ENCODE measurements around the gene CFAP46.

The CFAP46 gene

DNA sequence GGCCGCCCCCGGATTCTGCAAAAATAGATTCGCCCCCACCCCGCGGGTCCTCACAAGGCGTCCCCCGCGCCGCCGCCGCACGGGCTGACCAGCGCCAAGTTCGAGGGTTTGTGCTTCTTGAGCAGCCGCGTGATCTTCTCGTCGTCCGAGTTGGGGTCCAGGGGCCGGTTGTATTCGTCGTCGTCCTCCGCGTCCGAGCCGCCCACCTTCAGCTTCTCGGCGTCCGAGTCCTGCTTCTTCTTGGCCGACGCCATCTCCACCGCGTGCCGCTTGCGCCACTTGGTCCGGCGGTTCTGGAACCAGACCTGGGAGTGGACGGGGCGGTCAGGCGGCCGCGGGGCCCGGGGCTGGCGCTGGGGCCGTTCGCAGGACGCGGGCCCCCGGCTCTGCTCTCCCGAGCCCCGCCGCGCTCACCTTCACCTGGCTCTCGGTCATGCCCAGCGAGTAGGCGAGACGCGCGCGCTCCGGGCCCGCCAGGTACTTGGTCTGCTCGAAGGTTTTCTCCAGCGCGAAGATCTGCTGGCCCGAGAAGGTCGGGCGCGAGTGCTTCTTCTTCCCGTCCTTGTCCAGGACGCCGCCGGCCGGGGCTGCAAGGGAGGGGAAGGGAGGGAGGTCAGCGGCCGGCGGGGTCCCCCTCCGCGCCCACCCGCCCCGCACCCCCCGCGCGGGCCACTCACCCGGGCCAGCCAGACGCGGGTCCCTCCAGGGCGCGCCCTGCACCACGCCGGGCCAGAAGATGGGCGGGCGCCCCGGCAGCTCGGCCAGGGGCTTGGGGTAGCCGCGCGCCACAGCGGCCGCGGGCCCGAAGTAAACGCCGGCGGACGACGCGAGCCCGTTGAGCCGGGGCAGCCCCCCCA lies 157.3 kb downstream of the CFAP46 start:
- no peaks in the 10 kb centered on the region for H3K27me3 ChIP-seq (ENCODE audit: insufficient read depth, low read length, poor library complexity)
- no peak overlapping the region for H3K4me3 ChIP-seq (ENCODE audit: low read depth in 1 of 2, low read length in 2 of 2)

DNA sequence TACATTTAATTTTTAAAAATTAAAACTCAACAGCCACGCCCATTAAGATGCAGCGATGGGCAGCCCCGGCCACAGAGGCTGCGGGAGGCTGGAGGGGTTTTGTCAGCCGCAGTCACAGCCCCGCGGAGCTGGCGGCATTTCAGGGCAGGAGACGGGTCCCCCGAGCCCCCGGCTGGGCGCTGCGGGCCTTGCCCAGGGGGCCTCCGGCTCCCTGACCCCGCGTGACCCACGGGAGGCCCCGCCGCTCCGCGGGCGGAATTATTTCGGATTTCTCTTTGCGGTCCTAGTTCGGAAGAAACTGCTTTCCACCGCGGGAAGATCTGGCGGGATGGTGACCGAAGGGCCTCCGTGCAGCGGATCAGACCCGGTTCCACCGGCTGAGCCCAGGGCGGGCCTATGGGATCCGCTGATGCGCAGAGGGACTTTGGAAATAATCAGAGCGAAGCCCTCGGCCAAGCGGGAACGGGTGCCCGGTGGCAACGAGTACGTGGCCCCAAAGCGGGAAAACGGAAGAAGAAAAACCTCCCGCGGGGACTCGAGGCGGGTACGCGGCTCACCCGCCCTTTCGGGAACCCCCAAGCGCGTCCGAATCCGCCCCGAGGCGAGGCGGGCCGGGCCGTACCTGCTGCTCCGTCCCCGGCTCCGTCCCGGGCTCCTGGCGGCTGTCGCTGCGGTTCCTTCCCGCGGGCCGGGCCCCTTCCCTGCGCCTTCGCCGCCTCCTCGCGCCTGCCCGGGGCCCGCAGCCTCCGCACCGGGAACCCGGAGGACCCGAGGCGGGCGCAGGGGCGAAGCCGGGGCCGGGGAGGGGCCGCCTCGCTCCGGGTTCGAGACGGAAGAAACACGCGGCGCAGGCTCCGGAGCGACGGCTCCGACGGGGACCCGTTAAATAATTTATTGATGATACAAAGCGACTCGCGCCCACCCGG lies 158.2 kb downstream of the CFAP46 start:
- no peak overlapping the region for H3K27ac ChIP-seq (ENCODE audit: low read length)
- H3K4me2 ChIP-seq (ENCODE audit: insufficient read depth, low read length), result no peak overlapping the region
- H3K4me1 ChIP-seq (ENCODE audit: insufficient read depth, low read length), result no peaks in the 10 kb centered on the region
- TF ChIP-seq, protein P1, sequence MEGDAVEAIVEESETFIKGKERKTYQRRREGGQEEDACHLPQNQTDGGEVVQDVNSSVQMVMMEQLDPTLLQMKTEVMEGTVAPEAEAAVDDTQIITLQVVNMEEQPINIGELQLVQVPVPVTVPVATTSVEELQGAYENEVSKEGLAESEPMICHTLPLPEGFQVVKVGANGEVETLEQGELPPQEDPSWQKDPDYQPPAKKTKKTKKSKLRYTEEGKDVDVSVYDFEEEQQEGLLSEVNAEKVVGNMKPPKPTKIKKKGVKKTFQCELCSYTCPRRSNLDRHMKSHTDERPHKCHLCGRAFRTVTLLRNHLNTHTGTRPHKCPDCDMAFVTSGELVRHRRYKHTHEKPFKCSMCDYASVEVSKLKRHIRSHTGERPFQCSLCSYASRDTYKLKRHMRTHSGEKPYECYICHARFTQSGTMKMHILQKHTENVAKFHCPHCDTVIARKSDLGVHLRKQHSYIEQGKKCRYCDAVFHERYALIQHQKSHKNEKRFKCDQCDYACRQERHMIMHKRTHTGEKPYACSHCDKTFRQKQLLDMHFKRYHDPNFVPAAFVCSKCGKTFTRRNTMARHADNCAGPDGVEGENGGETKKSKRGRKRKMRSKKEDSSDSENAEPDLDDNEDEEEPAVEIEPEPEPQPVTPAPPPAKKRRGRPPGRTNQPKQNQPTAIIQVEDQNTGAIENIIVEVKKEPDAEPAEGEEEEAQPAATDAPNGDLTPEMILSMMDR (IDR thresholded peaks at IDR 0.05; ENCODE audit: borderline replicate concordance, extremely low read depth, low read length, poor library complexity, severe bottlenecking), result no peak
- no peak for TF ChIP-seq EZH2 (IDR thresholded peaks at IDR 0.05; ENCODE audit: borderline replicate concordance, low read depth, low read length, severe bottlenecking)
- H3K9ac ChIP-seq (ENCODE audit: low read depth, low read length), result no peak overlapping the region
- DNase-seq (no peak), ATAC-seq (ENCODE audit: insufficient read depth, low read depth) (no peak)
- H3K27me3 ChIP-seq (ENCODE audit: insufficient read depth, low read length, poor library complexity), result no peaks in the 10 kb centered on the region
- no peaks in the 10 kb centered on the region for H4K20me1 ChIP-seq (ENCODE audit: insufficient read depth, low read length)
- peaks cover 22% of the 10 kb centered on the region for H3K9me3 ChIP-seq (ENCODE audit: insufficient read depth, low read length, severe bottlenecking)
- H3K36me3 ChIP-seq (ENCODE audit: insufficient read depth, low read length), result peaks cover 33% of the 10 kb centered on the region
- H3K4me3 ChIP-seq (ENCODE audit: low read depth in 1 of 2, low read length in 2 of 2), result no peak overlapping the region
- no peak overlapping the region for H2AFZ ChIP-seq (ENCODE audit: low read depth, low read length)
- no peaks in the 10 kb centered on the region for H3K79me2 ChIP-seq (ENCODE audit: insufficient read depth, low read length)

More for the DNA sequence above, 157.3 kb downstream of the CFAP46 start:
- H3K9ac ChIP-seq (ENCODE audit: low read depth, low read length), result no peak overlapping the region
- peaks cover 31% of the 10 kb centered on the region for H3K36me3 ChIP-seq (ENCODE audit: insufficient read depth, low read length)
- H3K9me3 ChIP-seq (ENCODE audit: insufficient read depth, low read length, severe bottlenecking), result peaks cover 22% of the 10 kb centered on the region
- ATAC-seq (ENCODE audit: insufficient read depth, low read depth), result no peak
- no peaks in the 10 kb centered on the region for H4K20me1 ChIP-seq (ENCODE audit: insufficient read depth, low read length)
- H3K79me2 ChIP-seq (ENCODE audit: insufficient read depth, low read length), result no peaks in the 10 kb centered on the region
- H3K27ac ChIP-seq (ENCODE audit: low read length), result no peak overlapping the region
- DNase-seq, result no peak
- TF ChIP-seq, protein P1 (IDR thresholded peaks at IDR 0.05; ENCODE audit: borderline replicate concordance, extremely low read depth, low read length, poor library complexity, severe bottlenecking), result no peak
- no peak for TF ChIP-seq EZH2 (IDR thresholded peaks at IDR 0.05; ENCODE audit: borderline replicate concordance, low read depth, low read length, severe bottlenecking)
- no peaks in the 10 kb centered on the region for H3K4me1 ChIP-seq (ENCODE audit: insufficient read depth, low read length)
- no peak overlapping the region for H2AFZ ChIP-seq (ENCODE audit: low read depth, low read length)
- no peak overlapping the region for H3K4me2 ChIP-seq (ENCODE audit: insufficient read depth, low read length)

GRCh38 chr10:132783165-132783939 lies 159.0 kb downstream of the CFAP46 start:
- no peaks in the 10 kb centered on the region for H3K27me3 ChIP-seq (ENCODE audit: insufficient read depth, low read length, poor library complexity)
- peaks cover 41% of the 10 kb centered on the region for H3K36me3 ChIP-seq (ENCODE audit: insufficient read depth, low read length)
- no peaks in the 10 kb centered on the region for H3K79me2 ChIP-seq (ENCODE audit: insufficient read depth, low read length)
- no peak for ATAC-seq (ENCODE audit: insufficient read depth, low read depth)
- H3K4me1 ChIP-seq (ENCODE audit: insufficient read depth, low read length), result no peaks in the 10 kb centered on the region
- H3K4me3 ChIP-seq (ENCODE audit: low read depth in 1 of 2, low read length in 2 of 2), result no peak overlapping the region
- no peak overlapping the region for H2AFZ ChIP-seq (ENCODE audit: low read depth, low read length)
- DNase-seq, result no peak
- no peak overlapping the region for H3K9ac ChIP-seq (ENCODE audit: low read depth, low read length)
- no peak overlapping the region for H3K27ac ChIP-seq (ENCODE audit: low read length)
- H4K20me1 ChIP-seq (ENCODE audit: insufficient read depth, low read length), result no peaks in the 10 kb centered on the region
- no peak overlapping the region for H3K4me2 ChIP-seq (ENCODE audit: insufficient read depth, low read length)
- peaks cover 22% of the 10 kb centered on the region for H3K9me3 ChIP-seq (ENCODE audit: insufficient read depth, low read length, severe bottlenecking)
- no peak for TF ChIP-seq EZH2 (IDR thresholded peaks at IDR 0.05; ENCODE audit: borderline replicate concordance, low read depth, low read length, severe bottlenecking)
- TF ChIP-seq, protein P1 (IDR thresholded peaks at IDR 0.05; ENCODE audit: borderline replicate concordance, extremely low read depth, low read length, poor library complexity, severe bottlenecking), result no peak
